ENCODE results near the gene CYP27B1. TPM values are rescaled to one million over a fixed set of nuclear protein-coding genes. Genes with fewer than 3 reads are reported as not detected.

Gene CYP27B1
- total RNA-seq, 1 donor from 2014 or later = not detected

- H3K4me1 ChIP-seq = peaks cover 23% of the 10 kb centered on the region
- H3K27ac ChIP-seq (replicated peaks) = peak overlapping the region; percentile 85
- H3K36me3 ChIP-seq = no peaks in the 10 kb centered on the region
- H3K9me3 ChIP-seq (replicated peaks) = no peaks in the 10 kb centered on the region
- intact Hi-C loops (cut with micrococcal nuclease) = no loop called here
- peak overlapping the region; percentile 78 for H3K4me3 ChIP-seq
- peaks cover 61% of the 10 kb centered on the region for H3K27me3 ChIP-seq (ENCODE audit: low read depth)
- DNase-seq = peak; percentile 59
- peak; percentile 53 for TF ChIP-seq CTCF (IDR thresholded peaks at IDR 0.05; ENCODE audit: borderline replicate concordance)
These were observed 39.8 kb downstream of the CYP27B1 start for GRCh38 chr12:57726884-57727757.

- peak; percentile 73 for DNase-seq
- Histone ChIP-seq H3K27ac (replicated peaks) (peak overlapping the region; percentile 85), H3K36me3 (peaks cover 3% of the 10 kb centered on the region), H3K9me3 (replicated peaks) (no peaks in the 10 kb centered on the region), H3K4me3 (peak overlapping the region; percentile 78), H3K4me1 (peaks cover 23% of the 10 kb centered on the region), H3K27me3 (ENCODE audit: low read depth) (peaks cover 53% of the 10 kb centered on the region)
- intact Hi-C loops (cut with micrococcal nuclease) = no loop called here
- peak; percentile 73 for TF ChIP-seq CTCF (IDR thresholded peaks at IDR 0.05; ENCODE audit: borderline replicate concordance)
These were observed 40.6 kb downstream of the CYP27B1 start for GRCh38 chr12:57726151-57726883.

- TF ChIP-seq CTCF (IDR thresholded peaks at IDR 0.05; ENCODE audit: borderline replicate concordance) = no peak
- H3K9me3 ChIP-seq (replicated peaks) = no peaks in the 10 kb centered on the region
- no peak for DNase-seq
- H3K27me3 ChIP-seq (ENCODE audit: low read depth) = peaks cover 48% of the 10 kb centered on the region
- H3K27ac ChIP-seq (replicated peaks) = peak overlapping the region; percentile 85
- peaks cover 23% of the 10 kb centered on the region for H3K4me1 ChIP-seq
- H3K36me3 ChIP-seq = peaks cover 8% of the 10 kb centered on the region
- H3K4me3 ChIP-seq = peak overlapping the region; percentile 78
- intact Hi-C loops (cut with micrococcal nuclease) = no loop called here
These were observed 41.1 kb downstream of the CYP27B1 start for GRCh38 chr12:57725851-57726150.

GRCh38 chr12:57724936-57725740, 41.7 kb downstream of the CYP27B1 start:
- no peak overlapping the region for H3K4me3 ChIP-seq
- no peaks in the 10 kb centered on the region for H3K9me3 ChIP-seq (replicated peaks)
- no peak for DNase-seq
- H3K36me3 ChIP-seq = peaks cover 14% of the 10 kb centered on the region
- no peak overlapping the region for H3K27ac ChIP-seq (replicated peaks)
- TF ChIP-seq CTCF (IDR thresholded peaks at IDR 0.05; ENCODE audit: borderline replicate concordance) = no peak
- intact Hi-C loops (cut with micrococcal nuclease) = no loop called here
- H3K27me3 ChIP-seq (ENCODE audit: low read depth) = peaks cover 41% of the 10 kb centered on the region
- H3K4me1 ChIP-seq = peaks cover 23% of the 10 kb centered on the region
